ENCODE data around the gene MORN1.

GRCh38 chr1:2298685-2299084 lies 92.7 kb downstream of the MORN1 start:
- TF ChIP-seq, protein P1, sequence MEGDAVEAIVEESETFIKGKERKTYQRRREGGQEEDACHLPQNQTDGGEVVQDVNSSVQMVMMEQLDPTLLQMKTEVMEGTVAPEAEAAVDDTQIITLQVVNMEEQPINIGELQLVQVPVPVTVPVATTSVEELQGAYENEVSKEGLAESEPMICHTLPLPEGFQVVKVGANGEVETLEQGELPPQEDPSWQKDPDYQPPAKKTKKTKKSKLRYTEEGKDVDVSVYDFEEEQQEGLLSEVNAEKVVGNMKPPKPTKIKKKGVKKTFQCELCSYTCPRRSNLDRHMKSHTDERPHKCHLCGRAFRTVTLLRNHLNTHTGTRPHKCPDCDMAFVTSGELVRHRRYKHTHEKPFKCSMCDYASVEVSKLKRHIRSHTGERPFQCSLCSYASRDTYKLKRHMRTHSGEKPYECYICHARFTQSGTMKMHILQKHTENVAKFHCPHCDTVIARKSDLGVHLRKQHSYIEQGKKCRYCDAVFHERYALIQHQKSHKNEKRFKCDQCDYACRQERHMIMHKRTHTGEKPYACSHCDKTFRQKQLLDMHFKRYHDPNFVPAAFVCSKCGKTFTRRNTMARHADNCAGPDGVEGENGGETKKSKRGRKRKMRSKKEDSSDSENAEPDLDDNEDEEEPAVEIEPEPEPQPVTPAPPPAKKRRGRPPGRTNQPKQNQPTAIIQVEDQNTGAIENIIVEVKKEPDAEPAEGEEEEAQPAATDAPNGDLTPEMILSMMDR (IDR thresholded peaks at IDR 0.05 in 8 of 11, conservative IDR thresholded peaks at IDR 0.05 in 3 of 11): no peak
- no peak for TF ChIP-seq POLR2A (IDR thresholded peaks at IDR 0.05)
